Activated naive CD8-positive, alpha-beta T cell treated with anti-CD3 and anti-CD28 coated beads, Interleukin-2, amount 10 ng/mL, durations not matched to agents 7 days and 5 days (primary cell): Measurements from ENCODE around the gene OASL. TPM values are rescaled to one million over a fixed set of nuclear protein-coding genes. Genes with fewer than 3 reads are reported as not detected.

Experiments used
- ATAC-seq: fragments of 150-1000 bp; cut with Tn5 transposase; one replicate; pipeline ENCODE4 v1.10.0; 2021; ENCODE audit warnings: low read depth, moderate library complexity
- POLR2A ChIA-PET: fragments of 350-600 bp; sonication (Branson Sonifier 250); formaldehyde crosslinking; loops from one replicate; lab custom pipeline; 2021; ENCODE audit warnings: antibody characterized with exemption; lab: Charles Lee
- DNase-seq: peaks from one replicate; pipeline ENCODE4 v3.0.0; 2021
- H3K27ac Mint-ChIP-seq: one replicate; pipeline ENCODE4 v1.8.0; 2022; ENCODE audit warnings: mild to moderate bottlenecking, mixed read lengths
- H3K27me3 Mint-ChIP-seq: one replicate; pipeline ENCODE4 v1.8.0; 2022; ENCODE audit warnings: mild to moderate bottlenecking, moderate library complexity, mixed read lengths
- H3K36me3 Mint-ChIP-seq: one replicate; pipeline ENCODE4 v1.8.0; 2021; ENCODE audit warnings: mild to moderate bottlenecking, mixed read lengths
- H3K4me1 Mint-ChIP-seq: one replicate; pipeline ENCODE4 v1.8.0; 2021; ENCODE audit warnings: mixed read lengths
- H3K4me3 Mint-ChIP-seq: one replicate; pipeline ENCODE4 v1.8.0; 2022; ENCODE audit warnings: mild to moderate bottlenecking, moderate library complexity, mixed read lengths
- H3K9me3 Mint-ChIP-seq: one replicate; pipeline ENCODE4 v1.8.0; 2021; ENCODE audit warnings: mixed read lengths
- total RNA-seq, 2 experiments: library from RNA; stranded (reverse); gene quantifications; one replicate each; pipeline ENCODE4 v1.2.3, GENCODE V29; 2021

Gene OASL
- total RNA-seq, 2 experiments from 2014 or later: 43.7 to 48.6 TPM

DNA sequence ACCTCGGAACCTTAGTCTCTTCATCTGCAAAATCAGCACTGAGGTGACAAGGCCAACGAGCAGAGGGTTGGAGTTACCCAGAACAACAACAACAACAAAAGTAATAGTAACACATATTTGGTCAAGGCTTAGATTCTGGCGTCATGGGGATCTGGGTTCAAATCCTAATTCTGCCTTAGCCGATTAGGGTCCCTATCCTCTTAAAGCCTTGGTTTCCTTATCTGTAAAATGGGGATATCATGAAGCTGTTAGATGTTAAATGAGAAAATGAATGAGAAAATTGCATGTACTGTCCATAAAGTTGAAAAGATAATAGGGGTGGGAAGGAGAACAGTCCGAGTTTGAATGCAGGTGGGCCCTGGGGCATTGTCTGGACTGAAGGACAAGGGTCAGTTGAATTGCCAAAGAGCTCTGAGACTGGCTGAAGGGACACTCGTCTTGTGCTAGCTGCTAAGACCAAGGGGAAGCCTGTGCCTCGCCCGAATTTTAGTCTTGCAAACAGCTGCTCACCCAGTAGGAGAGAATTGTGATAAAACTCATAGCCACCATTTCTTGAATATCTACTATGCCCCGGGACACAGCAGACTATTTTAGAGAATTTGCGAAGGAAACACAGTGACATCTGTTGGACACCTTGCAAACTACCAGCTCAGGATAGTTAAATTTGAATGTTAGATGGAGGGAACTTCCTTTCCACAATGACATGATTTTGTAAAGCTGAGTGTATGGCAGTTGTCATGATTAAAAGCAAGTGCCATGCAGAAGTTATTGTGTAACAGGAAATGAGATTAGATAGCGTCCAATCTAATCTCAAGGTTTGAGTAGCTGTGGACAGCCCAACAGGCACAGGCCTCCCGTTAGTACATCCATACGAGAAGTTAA is 67.5 kb downstream of the OASL start:
- Mint-ChIP-seq H3K4me3 (no peak overlapping the region), H3K36me3 (no peaks in the 10 kb centered on the region), H3K4me1 (no peaks in the 10 kb centered on the region), H3K27me3 (peaks cover 2% of the 10 kb centered on the region), H3K9me3 (no peaks in the 10 kb centered on the region), H3K27ac (no peak overlapping the region)
- DNase-seq (no peak), ATAC-seq (peak; percentile 89)
- POLR2A ChIA-PET: interaction anchor here (1.0 kb wide), 1 partner anchor 12 kb away, joined by 4 read pairs; no protein-coding TSS in a partner anchor

DNA sequence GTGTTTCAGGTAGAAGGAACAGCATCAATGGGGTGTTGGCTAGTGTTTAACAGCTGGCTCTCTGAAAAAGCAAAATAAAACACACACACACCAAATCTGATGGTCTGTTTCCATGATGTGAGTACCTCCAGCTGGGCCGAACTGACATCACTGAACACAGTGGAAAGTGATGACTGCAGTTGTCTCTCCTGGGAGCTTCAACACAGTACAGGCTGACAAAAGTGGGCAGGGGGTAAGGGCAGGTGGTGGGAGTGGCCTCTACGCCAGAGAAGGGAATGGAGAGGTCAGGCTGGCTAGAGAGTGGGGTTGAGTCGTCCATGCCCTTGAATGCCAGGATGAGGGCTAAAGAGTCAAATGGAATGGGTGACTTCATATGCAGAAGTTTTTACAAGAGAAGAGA is 68.7 kb downstream of the OASL start:
- H3K27me3 Mint-ChIP-seq: peaks cover 2% of the 10 kb centered on the region
- POLR2A ChIA-PET: interaction anchor here (1.0 kb wide), 1 partner anchor 15 kb away, joined by 3 read pairs; no protein-coding TSS in a partner anchor
- H3K36me3 Mint-ChIP-seq: no peaks in the 10 kb centered on the region
- no peak overlapping the region for H3K4me3 Mint-ChIP-seq
- no peaks in the 10 kb centered on the region for H3K9me3 Mint-ChIP-seq
- H3K27ac Mint-ChIP-seq: no peak overlapping the region
- DNase-seq (no peak), ATAC-seq (no peak)
- H3K4me1 Mint-ChIP-seq: no peaks in the 10 kb centered on the region

Other genes with a start within 250 kb of the OASL start
- 10 to 100 TPM; 28.0 to 31.1 TPM for gene SPPL3, start 134.9 kb downstream of the OASL start, total RNA-seq
- gene HNF1A, start 60.7 kb downstream of the OASL start, total RNA-seq: not detected
- gene C12orf43, start 22.8 kb downstream of the OASL start, total RNA-seq: 10 to 100 TPM; 15.7 to 16.1 TPM
- 1 to 10 TPM; 6.6 to 7.0 TPM for gene P2RX7, start 93.6 kb upstream of the OASL start, total RNA-seq
- 10 to 100 TPM; 50.7 to 52.9 TPM for gene P2RX4, start 170.9 kb upstream of the OASL start, total RNA-seq